ENCODE data around the gene STOML3. TPM values are rescaled to one million over a fixed set of nuclear protein-coding genes. Genes with fewer than 3 reads are reported as not detected.

Gene STOML3
- total and polyA plus RNA-seq, 7 donors = not detected

DNA sequence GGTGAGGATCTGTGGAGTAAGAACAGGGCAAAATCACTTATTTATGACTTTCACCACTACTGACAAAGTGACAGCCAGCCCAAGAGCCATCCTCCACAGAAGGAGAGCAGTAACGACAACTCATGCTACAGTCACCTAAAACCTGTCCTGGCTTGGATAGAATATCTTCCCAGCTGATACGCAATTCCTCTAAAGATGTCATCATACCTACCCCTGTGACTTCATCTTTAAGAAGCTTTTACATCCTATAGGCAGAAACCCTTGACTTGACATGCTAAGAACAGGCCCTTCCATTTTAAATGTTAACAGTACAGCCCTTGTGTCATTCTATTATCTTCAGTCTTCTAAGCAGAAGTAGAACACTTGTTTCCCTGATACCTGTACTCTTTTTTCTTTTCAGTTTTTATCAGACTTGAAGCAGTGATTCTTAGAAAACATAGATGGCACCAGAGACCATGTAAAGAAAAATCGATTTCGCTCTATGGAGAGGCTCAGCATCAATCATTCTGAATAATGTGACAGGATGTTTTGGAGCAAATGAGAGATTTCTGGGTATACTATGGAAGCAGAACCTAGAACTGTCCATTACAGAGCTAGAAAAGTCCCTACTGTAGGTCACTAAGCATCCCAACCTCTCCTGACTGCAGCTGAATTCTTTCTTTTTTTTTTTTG, 20.1 kb downstream of the STOML3 start:
- H3K9me3 ChIP-seq = no peaks in the 10 kb centered on the region
- no peak overlapping the region for H3K27ac ChIP-seq
- peaks cover 0 to 2% (median 0%) of the 10 kb centered on the region in 3 donors for H3K27me3 ChIP-seq (ENCODE audit: insufficient read depth in 3 of 3, low read length in 2 of 3)
- H3K36me3 ChIP-seq (ENCODE audit: insufficient read depth in 1 of 2, low read depth in 1 of 2) = no peaks in the 10 kb centered on the region
- 80 to 82% (median 81%) methylated on average over 4 of the region's 4 CpGs for WGBS, 3 donors
- H3K4me1 ChIP-seq = no peaks in the 10 kb centered on the region
- intact Hi-C loops (cut with DNase I) = no loop called here
- DNase-seq = no peak
- TF ChIP-seq, protein P1, sequence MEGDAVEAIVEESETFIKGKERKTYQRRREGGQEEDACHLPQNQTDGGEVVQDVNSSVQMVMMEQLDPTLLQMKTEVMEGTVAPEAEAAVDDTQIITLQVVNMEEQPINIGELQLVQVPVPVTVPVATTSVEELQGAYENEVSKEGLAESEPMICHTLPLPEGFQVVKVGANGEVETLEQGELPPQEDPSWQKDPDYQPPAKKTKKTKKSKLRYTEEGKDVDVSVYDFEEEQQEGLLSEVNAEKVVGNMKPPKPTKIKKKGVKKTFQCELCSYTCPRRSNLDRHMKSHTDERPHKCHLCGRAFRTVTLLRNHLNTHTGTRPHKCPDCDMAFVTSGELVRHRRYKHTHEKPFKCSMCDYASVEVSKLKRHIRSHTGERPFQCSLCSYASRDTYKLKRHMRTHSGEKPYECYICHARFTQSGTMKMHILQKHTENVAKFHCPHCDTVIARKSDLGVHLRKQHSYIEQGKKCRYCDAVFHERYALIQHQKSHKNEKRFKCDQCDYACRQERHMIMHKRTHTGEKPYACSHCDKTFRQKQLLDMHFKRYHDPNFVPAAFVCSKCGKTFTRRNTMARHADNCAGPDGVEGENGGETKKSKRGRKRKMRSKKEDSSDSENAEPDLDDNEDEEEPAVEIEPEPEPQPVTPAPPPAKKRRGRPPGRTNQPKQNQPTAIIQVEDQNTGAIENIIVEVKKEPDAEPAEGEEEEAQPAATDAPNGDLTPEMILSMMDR (IDR thresholded peaks at IDR 0.05) = no peak
- ATAC-seq = no peak
- H3K4me3 ChIP-seq = no peak overlapping the region

GRCh38 chr13:38969187-38969586, 21.4 kb downstream of the STOML3 start:
- DNase-seq = no peak
- no peaks in the 10 kb centered on the region for H3K9me3 ChIP-seq
- no peak for ATAC-seq
- no peak overlapping the region for H3K4me3 ChIP-seq
- peaks cover 0 to 2% (median 0%) of the 10 kb centered on the region in 3 donors for H3K27me3 ChIP-seq (ENCODE audit: insufficient read depth in 3 of 3, low read length in 2 of 3)
- intact Hi-C loops (cut with DNase I) = no loop called here
- no peaks in the 10 kb centered on the region for H3K4me1 ChIP-seq
- no peaks in the 10 kb centered on the region for H3K36me3 ChIP-seq (ENCODE audit: insufficient read depth in 1 of 2, low read depth in 1 of 2)
- no peak overlapping the region for H3K27ac ChIP-seq
- 59 to 65% (median 60%) methylated on average over 2 of the region's 2 CpGs for WGBS, 3 donors
- TF ChIP-seq, protein P1 (IDR thresholded peaks at IDR 0.05) = no peak

DNA sequence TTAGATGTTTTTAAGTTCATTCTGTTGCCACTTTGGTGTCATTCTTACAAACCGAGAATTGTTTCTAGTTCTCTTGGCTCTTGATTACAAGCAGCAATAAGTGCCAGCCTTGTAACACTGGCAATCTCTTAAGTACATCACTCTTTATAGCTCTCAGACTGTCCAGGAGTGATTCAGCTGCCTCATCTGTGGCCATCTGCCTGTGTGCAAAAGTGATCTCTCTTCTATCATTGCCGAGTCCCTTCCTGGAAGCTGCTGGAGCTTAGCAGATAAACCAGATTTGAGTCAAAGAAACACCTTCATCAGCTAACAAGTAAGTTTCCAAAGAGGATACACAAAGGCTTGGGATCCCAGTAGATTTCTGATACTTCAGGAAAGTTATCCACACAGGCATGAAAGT, 23.2 kb downstream of the STOML3 start:
- DNase-seq = no peak
- intact Hi-C loops (cut with DNase I) = no loop called here
- no peaks in the 10 kb centered on the region for H3K4me1 ChIP-seq
- H3K36me3 ChIP-seq (ENCODE audit: insufficient read depth in 1 of 2, low read depth in 1 of 2) = no peaks in the 10 kb centered on the region
- no peaks in the 10 kb centered on the region for H3K9me3 ChIP-seq
- ATAC-seq = no peak
- TF ChIP-seq, protein P1 (IDR thresholded peaks at IDR 0.05) = no peak
- WGBS, 3 donors = 28 to 44% (median 31%) methylated on average over 2 of the region's 2 CpGs
- H3K4me3 ChIP-seq = no peak overlapping the region
- H3K27ac ChIP-seq = no peak overlapping the region
- peaks cover 0 to 2% (median 0%) of the 10 kb centered on the region in 3 donors for H3K27me3 ChIP-seq (ENCODE audit: insufficient read depth in 3 of 3, low read length in 2 of 3)

DNA sequence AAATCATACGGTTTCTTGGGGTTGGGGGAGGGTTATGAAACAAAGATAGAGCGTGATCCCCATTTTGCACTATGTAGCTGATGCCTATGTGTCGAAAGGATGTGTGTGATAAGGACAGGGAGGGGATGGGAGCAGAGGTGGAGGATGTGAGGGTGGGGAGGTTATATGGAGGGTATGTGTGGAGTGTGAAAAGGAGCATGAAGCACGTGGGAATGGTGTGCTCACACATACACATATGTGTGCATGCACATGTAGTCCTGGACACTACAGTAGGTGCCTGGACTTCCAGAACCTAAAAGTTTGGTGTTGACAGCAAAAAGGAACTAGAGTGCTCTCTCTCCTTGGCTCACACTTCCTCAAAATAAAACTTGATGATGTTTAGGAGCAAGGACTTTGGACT, 25.4 kb downstream of the STOML3 start:
- no peak for ATAC-seq
- no peaks in the 10 kb centered on the region for H3K4me1 ChIP-seq
- H3K27ac ChIP-seq = no peak overlapping the region
- DNase-seq = no peak
- H3K36me3 ChIP-seq (ENCODE audit: insufficient read depth in 1 of 2, low read depth in 1 of 2) = no peaks in the 10 kb centered on the region
- no peaks in the 10 kb centered on the region for H3K9me3 ChIP-seq
- TF ChIP-seq, protein P1 (IDR thresholded peaks at IDR 0.05) = no peak
- H3K27me3 ChIP-seq (ENCODE audit: insufficient read depth in 3 of 3, low read length in 2 of 3) = peaks cover 0 to 2% (median 0%) of the 10 kb centered on the region in 3 donors
- intact Hi-C loops (cut with DNase I) = no loop called here
- H3K4me3 ChIP-seq = no peak overlapping the region
- WGBS, 3 donors = 80 to 84% (median 80%) methylated on average over 4 of the region's 4 CpGs

- TF ChIP-seq, protein P1 (IDR thresholded peaks at IDR 0.05) = no peak
- H3K36me3 ChIP-seq (ENCODE audit: insufficient read depth in 1 of 2, low read depth in 1 of 2) = no peaks in the 10 kb centered on the region
- no peaks in the 10 kb centered on the region for H3K27me3 ChIP-seq (ENCODE audit: insufficient read depth in 3 of 3, low read length in 2 of 3)
- H3K4me1 ChIP-seq = no peaks in the 10 kb centered on the region
- intact Hi-C loops (cut with DNase I) = no loop called here
- no peaks in the 10 kb centered on the region for H3K9me3 ChIP-seq
- H3K4me3 ChIP-seq = no peak overlapping the region
- no peak for DNase-seq
- H3K27ac ChIP-seq = no peak overlapping the region
- ATAC-seq = no peak
Measured at GRCh38 chr13:38960175-38960574, 30.5 kb downstream of the STOML3 start.

All from psoas muscle (tissue), 8 donors.